MM.1S (cell line): ENCODE results near the gene DPM2.

Experiments
- DNase-seq: peaks from one replicate; pipeline ENCODE4 v3.0.0-alpha.2; 2015
- H2AFZ ChIP-seq: fragments of 300-600 bp; sonication (generic); 2 replicates; pipeline ENCODE4 v1.6.0; 2016; ENCODE audit warnings: antibody characterized with exemption, low read length
- H3F3A ChIP-seq: fragments of 300-600 bp; sonication (generic); 2 replicates; pipeline ENCODE4 v1.6.1; 2016; ENCODE audit warnings: mild to moderate bottlenecking, antibody characterized with exemption, low read length, moderate library complexity, mixed read lengths; ENCODE audit not compliant: insufficient read depth
- H3K27ac ChIP-seq: fragments of 300-600 bp; sonication (generic); 2 replicates; pipeline ENCODE4 v1.5.1; 2016; ENCODE audit warnings: mild to moderate bottlenecking, low read length
- H3K27me3 ChIP-seq: fragments of 300-600 bp; sonication (generic); replicated peaks from 2 replicates; pipeline ENCODE4 v1.6.0; 2016; ENCODE audit warnings: low read length; ENCODE audit not compliant: insufficient read depth
- H3K36me3 ChIP-seq: fragments of 300-600 bp; sonication (generic); replicated peaks from 2 replicates; pipeline ENCODE4 v1.6.1; 2016; ENCODE audit warnings: mild to moderate bottlenecking, low read length, mixed read lengths; ENCODE audit not compliant: insufficient read depth
- H3K4me1 ChIP-seq: fragments of 300-600 bp; sonication (generic); 2 replicates; pipeline ENCODE4 v1.6.1; 2016; ENCODE audit warnings: low read length, mixed read lengths
- H3K4me2 ChIP-seq: fragments of 300-600 bp; sonication (generic); 2 replicates; pipeline ENCODE4 v1.6.0; 2016; ENCODE audit warnings: low read depth, low read length
- H3K4me3 ChIP-seq: fragments of 300-600 bp; sonication (generic); 2 replicates; pipeline ENCODE4 v1.5.1; 2016; ENCODE audit warnings: low read length, mixed read lengths
- H3K79me2 ChIP-seq: fragments of 300-600 bp; sonication (generic); 2 replicates; pipeline ENCODE4 v1.6.1; 2016; ENCODE audit warnings: mixed run types, low read length, mixed read lengths
- H3K9ac ChIP-seq: fragments of 300-600 bp; sonication (generic); 2 replicates; pipeline ENCODE4 v1.6.1; 2016; ENCODE audit warnings: low read length, mixed read lengths
- H3K9me2 ChIP-seq: fragments of 300-600 bp; sonication (generic); replicated peaks from 2 replicates; pipeline ENCODE4 v1.6.1; 2016; ENCODE audit warnings: mild to moderate bottlenecking, low read length, mixed read lengths; ENCODE audit not compliant: insufficient read depth
- H3K9me3 ChIP-seq: fragments of 300-600 bp; sonication (generic); replicated peaks from 2 replicates; pipeline ENCODE4 v1.6.1; 2016; ENCODE audit warnings: mild to moderate bottlenecking, low read length, mixed read lengths; ENCODE audit not compliant: insufficient read depth
- H4K20me1 ChIP-seq: fragments of 300-600 bp; sonication (generic); 2 replicates; pipeline ENCODE4 v1.6.1; 2016; ENCODE audit warnings: mild to moderate bottlenecking, low read length, moderate library complexity, mixed read lengths; ENCODE audit not compliant: insufficient read depth
- EZH2 ChIP-seq: fragments of 300-600 bp; sonication (generic); optimal IDR thresholded peaks from 2 replicates; pipeline ENCODE3; 2017; ENCODE audit warnings: low read depth, mild to moderate bottlenecking, antibody characterized with exemption, low read length, mixed read lengths
- EZH2phosphoT487 ChIP-seq: fragments of 300-600 bp; sonication (generic); IDR thresholded peaks from 2 replicates; pipeline ENCODE4 v1.6.1; 2018; ENCODE audit warnings: antibody characterized with exemption, low read length
- TF ChIP-seq, protein P1 (sequence below): fragments of 300-600 bp; sonication (generic); IDR thresholded peaks from 2 replicates; pipeline ENCODE4 v1.5.1; 2016; ENCODE audit warnings: antibody characterized with exemption, low read length, mixed read lengths

DPM2 gene

GRCh38 chr9:127976498-127976897, 38.8 kb upstream of the DPM2 start:
- H3K79me2 ChIP-seq, result peaks cover 90% of the 10 kb centered on the region
- no peak overlapping the region for H3K27ac ChIP-seq
- H4K20me1 ChIP-seq, result 0 out of 2 replicates have a peak, but pooled peaks cover 3% of the 10 kb centered on the region
- no peaks in the 10 kb centered on the region for H3K36me3 ChIP-seq
- H3K4me1 ChIP-seq, result peaks cover 55% of the 10 kb centered on the region
- no peaks in the 10 kb centered on the region for H3K27me3 ChIP-seq
- no peaks in the 10 kb centered on the region for H3K9me2 ChIP-seq
- no peak overlapping the region for H3K4me3 ChIP-seq
- DNase-seq, result no peak
- no peak overlapping the region for H3K9ac ChIP-seq
- peaks cover 36% of the 10 kb centered on the region for H3F3A ChIP-seq
- no peaks in the 10 kb centered on the region for H3K9me3 ChIP-seq
- H3K4me2 ChIP-seq, result no peak overlapping the region
- TF ChIP-seq EZH2 (no peak), EZH2phosphoT487 (no peak)
- TF ChIP-seq, protein P1, sequence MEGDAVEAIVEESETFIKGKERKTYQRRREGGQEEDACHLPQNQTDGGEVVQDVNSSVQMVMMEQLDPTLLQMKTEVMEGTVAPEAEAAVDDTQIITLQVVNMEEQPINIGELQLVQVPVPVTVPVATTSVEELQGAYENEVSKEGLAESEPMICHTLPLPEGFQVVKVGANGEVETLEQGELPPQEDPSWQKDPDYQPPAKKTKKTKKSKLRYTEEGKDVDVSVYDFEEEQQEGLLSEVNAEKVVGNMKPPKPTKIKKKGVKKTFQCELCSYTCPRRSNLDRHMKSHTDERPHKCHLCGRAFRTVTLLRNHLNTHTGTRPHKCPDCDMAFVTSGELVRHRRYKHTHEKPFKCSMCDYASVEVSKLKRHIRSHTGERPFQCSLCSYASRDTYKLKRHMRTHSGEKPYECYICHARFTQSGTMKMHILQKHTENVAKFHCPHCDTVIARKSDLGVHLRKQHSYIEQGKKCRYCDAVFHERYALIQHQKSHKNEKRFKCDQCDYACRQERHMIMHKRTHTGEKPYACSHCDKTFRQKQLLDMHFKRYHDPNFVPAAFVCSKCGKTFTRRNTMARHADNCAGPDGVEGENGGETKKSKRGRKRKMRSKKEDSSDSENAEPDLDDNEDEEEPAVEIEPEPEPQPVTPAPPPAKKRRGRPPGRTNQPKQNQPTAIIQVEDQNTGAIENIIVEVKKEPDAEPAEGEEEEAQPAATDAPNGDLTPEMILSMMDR, result no peak
- no peak overlapping the region for H2AFZ ChIP-seq

- Histone ChIP-seq H3K4me3 (no peak overlapping the region), H4K20me1 (0 out of 2 replicates have a peak, but pooled peaks cover 3% of the 10 kb centered on the region), H3K4me1 (peaks cover 60% of the 10 kb centered on the region), H3F3A (peaks cover 41% of the 10 kb centered on the region), H3K9me3 (no peaks in the 10 kb centered on the region), H3K27me3 (no peaks in the 10 kb centered on the region), H3K9ac (no peak overlapping the region), H3K79me2 (peaks cover 88% of the 10 kb centered on the region), H3K4me2 (no peak overlapping the region), H3K27ac (no peak overlapping the region), H3K36me3 (no peaks in the 10 kb centered on the region), H3K9me2 (no peaks in the 10 kb centered on the region), H2AFZ (no peak overlapping the region)
- no peak for DNase-seq
- TF ChIP-seq EZH2phosphoT487, result no peak
- TF ChIP-seq, protein P1, result no peak
- TF ChIP-seq EZH2, result no peak
Measured at GRCh38 chr9:127975376-127976315, 38.0 kb upstream of the DPM2 start.

DNA sequence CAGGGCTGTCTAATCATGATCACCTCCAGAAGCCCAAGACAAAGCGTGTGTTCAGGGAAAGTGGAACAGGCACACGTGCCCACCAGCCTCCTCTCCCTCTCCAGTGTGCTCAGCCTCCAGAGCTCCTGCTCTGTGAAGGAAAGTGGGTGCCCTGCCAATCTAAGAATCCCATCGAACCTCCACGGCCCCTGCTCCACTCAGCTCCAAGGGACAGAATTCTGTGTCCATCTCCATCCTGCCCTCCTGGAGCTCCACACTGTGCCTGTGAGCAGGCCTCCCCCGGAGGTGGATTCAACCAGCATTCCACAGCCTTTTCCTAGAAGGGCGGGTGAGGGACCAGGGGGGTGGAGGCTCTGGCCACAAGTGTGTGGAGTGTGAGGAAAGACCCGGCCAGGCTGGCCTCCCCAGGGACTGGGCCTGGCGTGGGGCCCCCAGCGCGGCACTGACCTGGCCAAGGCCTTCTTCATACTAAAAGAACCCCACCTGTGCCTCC, 37.2 kb upstream of the DPM2 start:
- H4K20me1 ChIP-seq, result 0 out of 2 replicates have a peak, but pooled peaks cover 3% of the 10 kb centered on the region
- no peak for DNase-seq
- H3K27ac ChIP-seq, result no peak overlapping the region
- peaks cover 47% of the 10 kb centered on the region for H3F3A ChIP-seq
- H3K27me3 ChIP-seq, result no peaks in the 10 kb centered on the region
- no peak overlapping the region for H2AFZ ChIP-seq
- H3K4me2 ChIP-seq, result no peak overlapping the region
- no peaks in the 10 kb centered on the region for H3K9me2 ChIP-seq
- no peak overlapping the region for H3K9ac ChIP-seq
- H3K9me3 ChIP-seq, result no peaks in the 10 kb centered on the region
- no peak overlapping the region for H3K4me3 ChIP-seq
- H3K79me2 ChIP-seq, result peaks cover 85% of the 10 kb centered on the region
- TF ChIP-seq EZH2 (no peak), EZH2phosphoT487 (no peak)
- TF ChIP-seq, protein P1, result no peak
- no peaks in the 10 kb centered on the region for H3K36me3 ChIP-seq
- H3K4me1 ChIP-seq, result peaks cover 66% of the 10 kb centered on the region
